B cell (primary cell): ENCODE data around the gene CSNK1G3. TPM values are rescaled to one million over a fixed set of nuclear protein-coding genes. Genes with fewer than 3 reads are reported as not detected.

Source experiments
- ATAC-seq: fragments of 200-7000 bp; cut with Tn5 transposase; one replicate; pipeline ENCODE4 v1.10.0; 2021; ENCODE audit warnings: low read depth, mild to moderate bottlenecking, moderate number of reproducible peaks, moderate library complexity
- CTCF ChIA-PET: fragments of 350-600 bp; sonication (Branson Sonifier 250); formaldehyde crosslinking; loops from one replicate; lab custom pipeline; 2021; ENCODE audit warnings: antibody characterized with exemption, inconsistent platforms; lab: Charles Lee
- POLR2A ChIA-PET: fragments of 350-600 bp; sonication (Branson Sonifier 250); formaldehyde crosslinking; loops from one replicate; lab custom pipeline; 2021; ENCODE audit warnings: antibody characterized with exemption; lab: Charles Lee
- DNase-seq: peaks from one replicate; pipeline ENCODE4 v3.0.0; 2013
- H2AFZ ChIP-seq: 2 replicates; pipeline ENCODE4 v1.6.1; 2012; ENCODE audit warnings: mild to moderate bottlenecking, low read depth, low read length; ENCODE audit not compliant: insufficient read depth, poor library complexity, severe bottlenecking
- H3K27ac ChIP-seq, 2 donors: 1 replicate in 1 of 2; 2 replicates in 1 of 2; pipeline ENCODE4 v1.5.1; 2012 to 2013; ENCODE audit warnings: low read length in 2 of 2, mild to moderate bottlenecking in 2 of 2, moderate library complexity in 1 of 2
- H3K27me3 ChIP-seq, 4 experiments: fragments of 200-600 bp in 1 of 4; sonication (generic) in 1 of 4; replicated peaks in 1 of 4; 1 replicate in 2 of 4; 2 replicates in 2 of 4; pipeline versions ENCODE4 v1.6.1 to v1.7.0; 2013 to 2016; ENCODE audit warnings: low read length in 3 of 4, mild to moderate bottlenecking in 2 of 4, mixed read lengths in 1 of 4, moderate library complexity in 1 of 4; ENCODE audit not compliant: insufficient read depth in 4 of 4, control insufficient read depth in 3 of 4; ENCODE audit errors: control extremely low read depth in 1 of 4
- H3K36me3 ChIP-seq, 2 experiments: replicated peaks in 1 of 2; 1 replicate in 1 of 2; 2 replicates in 1 of 2; pipeline versions ENCODE4 v1.6.1 to v1.7.1; 2013; ENCODE audit warnings: low read length in 1 of 2; ENCODE audit not compliant: insufficient read depth in 2 of 2, control insufficient read depth in 1 of 2; ENCODE audit errors: control extremely low read depth in 1 of 2, extremely low read depth in 1 of 2
- H3K4me1 ChIP-seq, 2 donors: fragments of 200-600 bp in 1 of 2; sonication (generic) in 1 of 2; 1 replicate in 1 of 2; 2 replicates in 1 of 2; pipeline versions ENCODE4 v1.5.1 to v1.6.1; 2013 to 2017; ENCODE audit warnings: low read length in 2 of 2; ENCODE audit not compliant: control insufficient read depth in 2 of 2, insufficient read depth in 2 of 2
- H3K4me2 ChIP-seq: replicated peaks from 2 replicates; pipeline ENCODE3; 2012; ENCODE audit warnings: mild to moderate bottlenecking, low read depth, low read length; ENCODE audit not compliant: poor library complexity, severe bottlenecking
- H3K4me3 ChIP-seq, 5 experiments: fragments of 200-600 bp in 1 of 5; sonication (generic) in 1 of 5; 1 replicate in 3 of 5; 2 replicates in 2 of 5; pipeline versions ENCODE4 v1.5.1 to v1.7.0; 2011 to 2016; ENCODE audit warnings: low read length in 4 of 5, mild to moderate bottlenecking in 4 of 5, low read depth in 2 of 5, control low read depth in 1 of 5, moderate library complexity in 1 of 5; ENCODE audit not compliant: insufficient read depth in 1 of 5; ENCODE audit errors: control extremely low read depth in 1 of 5, extremely low read depth in 1 of 5
- H3K79me2 ChIP-seq: fragments of 200-600 bp; sonication (generic); one replicate; pipeline ENCODE4 v1.6.0; 2016; ENCODE audit warnings: low read length; ENCODE audit not compliant: control insufficient read depth, insufficient read depth
- H3K9ac ChIP-seq: fragments of 200-600 bp; sonication (generic); 2 replicates; pipeline ENCODE4 v1.6.1; 2017; ENCODE audit warnings: mild to moderate bottlenecking, low read length, moderate library complexity
- H3K9me3 ChIP-seq, 3 donors: one replicate each; pipeline versions ENCODE4 v1.6.1 to v1.7.1; 2013; ENCODE audit warnings: low read length in 2 of 3; ENCODE audit not compliant: control insufficient read depth in 2 of 3, insufficient read depth in 1 of 3; ENCODE audit errors: control extremely low read depth in 1 of 3
- H4K20me1 ChIP-seq: 2 replicates; pipeline ENCODE4 v1.6.0; 2012; ENCODE audit warnings: mild to moderate bottlenecking, low read length; ENCODE audit not compliant: insufficient read depth, control insufficient read depth, poor library complexity, severe bottlenecking
- H3K27ac Mint-ChIP-seq: one replicate; pipeline ENCODE4 v1.8.0; 2021; ENCODE audit warnings: mixed read lengths
- H3K27me3 Mint-ChIP-seq: one replicate; pipeline ENCODE4 v1.8.0; 2021; ENCODE audit warnings: mixed read lengths
- H3K4me1 Mint-ChIP-seq: one replicate; pipeline ENCODE4 v1.8.0; 2021; ENCODE audit warnings: mixed read lengths
- H3K4me3 Mint-ChIP-seq: one replicate; pipeline ENCODE4 v1.8.0; 2021; ENCODE audit warnings: mixed read lengths
- H3K9me3 Mint-ChIP-seq: one replicate; pipeline ENCODE4 v1.8.0; 2022; ENCODE audit warnings: mixed read lengths; ENCODE audit not compliant: insufficient read depth
- CTCF ChIP-seq: fragments of 200-600 bp; IDR thresholded peaks from one replicate; pipeline ENCODE4 v1.8.0; 2022; ENCODE audit warnings: antibody characterized with exemption, mild to moderate bottlenecking
- EZH2 ChIP-seq: IDR thresholded peaks from 2 replicates; pipeline ENCODE4 v1.6.1; 2012; ENCODE audit warnings: borderline replicate concordance, low read depth, mild to moderate bottlenecking, moderate library complexity, low read length; ENCODE audit not compliant: insufficient read depth, poor library complexity, severe bottlenecking
- WGBS: methylation state at CpG from one replicate; pipeline ENCODE4 v1.1.5; 2013; ENCODE audit warnings: missing lambda C conversion rate; ENCODE audit not compliant: insufficient coverage; 5-methylcytosine and 5-hydroxymethylcytosine counted together
- intact Hi-C: fragments of 100-400 bp; cut with micrococcal nuclease; formaldehyde crosslinking; loops from one replicate; pipeline ENCODE4 v1.10.0; 2022
- polyA plus RNA-seq: library from polyadenylated mRNA; depleted of rRNA; stranded (reverse); fragments of >200 nt; gene quantifications from 2 replicates; pipeline ENCODE4 v1.2.3, GENCODE V29; 2012
- total RNA-seq, 2 donors: library from RNA; stranded (reverse); fragments of 120-200 nt in 1 of 2; gene quantifications; 1 replicate in 1 of 2; 2 replicates in 1 of 2; pipeline versions ENCODE4 v1.2.3 to v1.2.4, GENCODE V29; 2013 to 2022

CSNK1G3 gene
- total and polyA plus RNA-seq, 2 donors (not counting 1 experiment from before 2014, with no cell fraction given): 20.8 to 140 TPM

- no CpG with 5 or more reads among the region's 3 CpGs for WGBS
- ATAC-seq (no peak), DNase-seq (no peak)
- intact Hi-C loops: loop anchor here (5.0 kb wide), 1 partner anchor 50 kb away; no protein-coding TSS in a partner anchor
- no peaks in the 10 kb centered on the region for H4K20me1 ChIP-seq
- Mint-ChIP-seq H3K4me3 (no peak overlapping the region), H3K27ac (no peak overlapping the region), H3K9me3 (no peaks in the 10 kb centered on the region), H3K27me3 (peaks cover 6% of the 10 kb centered on the region), H3K4me1 (no peaks in the 10 kb centered on the region)
- POLR2A ChIA-PET: no interaction called here
- CTCF ChIA-PET: interaction anchor here (1.1 to 1.2 kb wide), 3 partner anchors 29 to 114 kb away, joined by 3 to 5 read pairs (median 3); no protein-coding TSS in a partner anchor
- no peaks in the 10 kb centered on the region for H3K36me3 ChIP-seq
- H3K9ac ChIP-seq: no peak overlapping the region
- H3K4me2 ChIP-seq: no peak overlapping the region
- no peak overlapping the region for H3K27ac ChIP-seq
- H3K79me2 ChIP-seq: no peaks in the 10 kb centered on the region
- TF ChIP-seq EZH2 (no peak), CTCF (no peak)
- no peak overlapping the region for H2AFZ ChIP-seq
- H3K27me3 ChIP-seq: no peaks in the 10 kb centered on the region
- no peak overlapping the region for H3K4me3 ChIP-seq
- no peaks in the 10 kb centered on the region for H3K4me1 ChIP-seq
- H3K9me3 ChIP-seq: no peaks in the 10 kb centered on the region
Observed at GRCh38 chr5:123496892-123497291, 15.1 kb upstream of the CSNK1G3 start.

GRCh38 chr5:123500471-123500870 is 11.5 kb upstream of the CSNK1G3 start:
- no peak overlapping the region for H3K4me3 Mint-ChIP-seq
- WGBS: no CpG with 5 or more reads among the region's 4 CpGs
- Histone ChIP-seq H3K4me2 (no peak overlapping the region), H3K27ac (no peak overlapping the region), H2AFZ (no peak overlapping the region), H3K4me3 (no peak overlapping the region), H3K9me3 (no peaks in the 10 kb centered on the region), H3K27me3 (peaks cover 0 to 4% (median 0%) of the 10 kb centered on the region in 4 experiments), H3K4me1 (no peaks in the 10 kb centered on the region), H3K9ac (no peak overlapping the region), H3K79me2 (no peaks in the 10 kb centered on the region), H3K36me3 (no peaks in the 10 kb centered on the region), H4K20me1 (no peaks in the 10 kb centered on the region)
- intact Hi-C loops: no loop called here
- no peak overlapping the region for H3K27ac Mint-ChIP-seq
- no peak for TF ChIP-seq CTCF
- TF ChIP-seq EZH2: no peak
- ATAC-seq: no peak
- peaks cover 3% of the 10 kb centered on the region for H3K27me3 Mint-ChIP-seq
- no peaks in the 10 kb centered on the region for H3K9me3 Mint-ChIP-seq
- no peak for DNase-seq
- H3K4me1 Mint-ChIP-seq: no peaks in the 10 kb centered on the region
- CTCF ChIA-PET: no interaction called here
- POLR2A ChIA-PET: interaction anchor here (1.0 kb wide), 1 partner anchor 110 kb away, joined by 3 read pairs; no protein-coding TSS in a partner anchor
